GM23338 (cell line): ENCODE results near the gene AGBL4. TPM values are rescaled to one million over a fixed set of nuclear protein-coding genes. Genes with fewer than 3 reads are reported as not detected.

ENCODE experiments used
- ATAC-seq: fragments of 200-7000 bp; cut with Tn5 transposase; 3 replicates; pipeline ENCODE4 v1.9.1; 2020
- DNase-seq: peaks from one replicate; pipeline ENCODE4 v3.0.0-alpha.2; 2015; ENCODE audit warnings: low spot score
- H2AFZ ChIP-seq: fragments of 200-600 bp; sonication (generic); 2 replicates; pipeline ENCODE4 v1.8.0; 2016; ENCODE audit warnings: antibody characterized with exemption, mild to moderate bottlenecking, moderate library complexity
- H3F3A ChIP-seq: fragments of 200-600 bp; sonication (generic); replicated peaks from 2 replicates; pipeline ENCODE4 v1.8.0; 2017; ENCODE audit warnings: antibody characterized with exemption, mixed run types, low read depth
- H3K27ac ChIP-seq: fragments of 200-600 bp; sonication (generic); 2 replicates; pipeline ENCODE4 v1.6.1; 2016; ENCODE audit warnings: low read depth
- H3K27me3 ChIP-seq: fragments of 200-600 bp; sonication (generic); 2 replicates; pipeline ENCODE4 v1.8.0; 2016; ENCODE audit warnings: mild to moderate bottlenecking, mixed run types, moderate library complexity; ENCODE audit not compliant: insufficient read depth
- H3K36me3 ChIP-seq: fragments of 200-600 bp; sonication (generic); 2 replicates; pipeline ENCODE4 v1.8.0; 2016; ENCODE audit warnings: mild to moderate bottlenecking; ENCODE audit not compliant: insufficient read depth
- H3K4me1 ChIP-seq: fragments of 200-600 bp; sonication (generic); 2 replicates; pipeline ENCODE4 v1.8.0; 2016; ENCODE audit warnings: mild to moderate bottlenecking, moderate library complexity; ENCODE audit not compliant: insufficient read depth
- H3K4me2 ChIP-seq: fragments of 200-600 bp; sonication (generic); 2 replicates; pipeline ENCODE4 v1.7.1; 2017; ENCODE audit warnings: mixed run types
- H3K4me3 ChIP-seq: fragments of 200-600 bp; sonication (generic); 2 replicates; pipeline ENCODE4 v1.6.1; 2016; ENCODE audit warnings: mixed run types
- H3K79me2 ChIP-seq: fragments of 200-600 bp; sonication (generic); replicated peaks from 2 replicates; pipeline ENCODE4 v1.8.0; 2017; ENCODE audit warnings: mild to moderate bottlenecking; ENCODE audit not compliant: insufficient read depth
- H3K9me2 ChIP-seq: fragments of 200-600 bp; sonication (generic); 2 replicates; pipeline ENCODE4 v1.8.0; 2017; ENCODE audit not compliant: insufficient read depth
- H4K20me1 ChIP-seq: fragments of 200-600 bp; sonication (generic); replicated peaks from 2 replicates; pipeline ENCODE4 v1.8.0; 2017; ENCODE audit warnings: mild to moderate bottlenecking; ENCODE audit not compliant: insufficient read depth
- H3K27ac Mint-ChIP-seq: 2 replicates; pipeline ENCODE4 v1.8.0; 2020; ENCODE audit warnings: inconsistent platforms, mild to moderate bottlenecking, moderate library complexity, mixed read lengths
- H3K27me3 Mint-ChIP-seq: 3 replicates; pipeline ENCODE4 v1.8.0; 2022; ENCODE audit warnings: low read depth, mild to moderate bottlenecking, moderate library complexity, mixed read lengths, inconsistent platforms; ENCODE audit not compliant: insufficient read depth, poor library complexity
- H3K36me3 Mint-ChIP-seq: 3 replicates; pipeline ENCODE4 v1.8.0; 2021; ENCODE audit warnings: low read depth, mild to moderate bottlenecking, inconsistent platforms, moderate library complexity, mixed read lengths
- H3K4me1 Mint-ChIP-seq: 3 replicates; pipeline ENCODE4 v1.8.0; 2020; ENCODE audit warnings: mild to moderate bottlenecking, inconsistent platforms, mixed read lengths
- H3K4me3 Mint-ChIP-seq: 3 replicates; pipeline ENCODE4 v1.8.0; 2021; ENCODE audit warnings: moderate library complexity, mild to moderate bottlenecking, inconsistent platforms, mixed read lengths
- H3K9me3 Mint-ChIP-seq: 3 replicates; pipeline ENCODE4 v1.8.0; 2020; ENCODE audit warnings: moderate library complexity, mild to moderate bottlenecking, inconsistent platforms, mixed read lengths
- CREB1 ChIP-seq: fragments of 250-450 bp; sonication (Bioruptor Pico); IDR thresholded peaks from 2 replicates; pipeline ENCODE4 v1.5.0; 2020; ENCODE audit warnings: low read depth, mild to moderate bottlenecking, moderate library complexity
- EZH2 ChIP-seq: fragments of 200-600 bp; sonication (generic); IDR thresholded peaks from one replicate; pipeline ENCODE4 v1.8.0; 2017; ENCODE audit warnings: antibody characterized with exemption, mild to moderate bottlenecking, low read depth; ENCODE audit not compliant: unreplicated experiment
- EZH2phosphoT487 ChIP-seq: fragments of 200-600 bp; sonication (generic); IDR thresholded peaks from one replicate; pipeline ENCODE4 v1.8.1; 2018; ENCODE audit warnings: antibody characterized with exemption; ENCODE audit not compliant: unreplicated experiment
- JUNB ChIP-seq: IDR thresholded peaks from one replicate; pipeline ENCODE4 v1.6.1; 2016; ENCODE audit warnings: antibody characterized with exemption; ENCODE audit not compliant: unreplicated experiment
- NANOG ChIP-seq: IDR thresholded peaks from 2 replicates; pipeline ENCODE4 v1.6.1; 2016; ENCODE audit warnings: antibody characterized with exemption, borderline replicate concordance
- POLR2AphosphoS5 ChIP-seq: IDR thresholded peaks from 2 replicates; pipeline ENCODE4 v1.6.1; 2016; ENCODE audit warnings: antibody characterized with exemption, low read depth
- STAT1 ChIP-seq: IDR thresholded peaks from one replicate; pipeline ENCODE4 v1.6.1; 2016; ENCODE audit warnings: antibody characterized with exemption; ENCODE audit not compliant: unreplicated experiment
- ZNF114 ChIP-seq: fragments of 250-450 bp; sonication (Bioruptor Pico); IDR thresholded peaks from 2 replicates; pipeline ENCODE4 v1.5.0; 2020; ENCODE audit warnings: mild to moderate bottlenecking, moderate library complexity
- ZNF331 ChIP-seq: fragments of 250-450 bp; sonication (Bioruptor Pico); IDR thresholded peaks from 2 replicates; pipeline ENCODE4 v1.5.0; 2020; ENCODE audit warnings: low read depth, mild to moderate bottlenecking, moderate library complexity
- polyA plus RNA-seq: library from polyadenylated mRNA; unstranded; fragments of >200 nt; fragmentation: Nextera tagmentation; extraction: Ambion mirVana; gene quantifications from 2 replicates; pipeline ENCODE4 v1.2.1, GENCODE V29; 2016
- total RNA-seq: library from RNA; depleted of rRNA; stranded (reverse); fragments of >200 nt; shearing (Covaris generic); gene quantifications from 2 replicates; pipeline ENCODE4 v1.2.3, GENCODE V29; 2014
- TF ChIP-seq, protein P1 (sequence below), 2 experiments: fragments of 200-600 bp in 1 of 2; sonication (generic) in 1 of 2; conservative IDR thresholded peaks; 2 replicates each; pipeline versions ENCODE4 v1.5.1 to v1.6.1; 2016 to 2017; ENCODE audit warnings: antibody characterized with exemption in 2 of 2, low read depth in 2 of 2, mild to moderate bottlenecking in 2 of 2, moderate library complexity in 1 of 2
- TF ChIP-seq, protein P2 (sequence below): IDR thresholded peaks from 2 replicates; pipeline ENCODE4 v1.6.1; 2016; ENCODE audit warnings: antibody characterized with exemption
- TF ChIP-seq, protein P3 (sequence below): IDR thresholded peaks from one replicate; pipeline ENCODE4 v1.6.1; 2018; ENCODE audit warnings: antibody characterized with exemption; ENCODE audit not compliant: unreplicated experiment
- TF ChIP-seq, protein P4 (sequence below): fragments of 250-450 bp; sonication (Bioruptor Pico); IDR thresholded peaks from 2 replicates; pipeline ENCODE4 v1.5.0; 2020; ENCODE audit warnings: mild to moderate bottlenecking, moderate library complexity

AGBL4 gene
- total and polyA plus RNA-seq, 2 experiments from 2014 or later: 0.91 to 1.5 TPM

DNA sequence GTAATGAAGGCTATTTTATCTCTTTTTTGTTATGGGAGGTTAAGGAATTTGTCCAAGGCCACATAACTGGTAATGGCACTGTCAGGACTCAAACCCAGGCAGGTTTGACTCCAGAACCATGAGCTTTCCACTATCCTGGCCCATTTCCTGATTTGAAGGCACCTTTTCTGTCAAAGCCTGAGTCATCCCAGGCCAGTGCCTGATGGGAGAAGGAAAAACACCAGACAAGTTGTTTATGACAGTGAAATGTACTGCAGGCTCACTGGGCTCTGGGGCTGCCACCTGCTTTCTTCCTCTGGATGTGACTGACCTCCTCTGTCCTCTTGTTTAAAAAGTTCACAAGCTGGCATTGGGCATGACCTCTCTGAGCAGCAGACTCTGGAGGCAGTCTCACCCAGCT is 1479.9 kb downstream of the AGBL4 start:
- no peaks in the 10 kb centered on the region for H3K4me1 Mint-ChIP-seq
- Histone ChIP-seq H3K9me2 (no peaks in the 10 kb centered on the region), H3K27me3 (no peaks in the 10 kb centered on the region), H3K4me1 (no peaks in the 10 kb centered on the region; the same call in 1 of the 2 replicates), H3K27ac (no peak overlapping the region), H3K36me3 (no peaks in the 10 kb centered on the region), H3K4me3 (no peak overlapping the region), H3F3A (no peaks in the 10 kb centered on the region), H2AFZ (no peak overlapping the region), H3K4me2 (no peak overlapping the region), H4K20me1 (no peaks in the 10 kb centered on the region), H3K79me2 (no peaks in the 10 kb centered on the region)
- H3K4me3 Mint-ChIP-seq: no peak overlapping the region
- no peaks in the 10 kb centered on the region; the same call in 2 of the 3 replicates for H3K9me3 Mint-ChIP-seq
- TF ChIP-seq, protein P1, sequence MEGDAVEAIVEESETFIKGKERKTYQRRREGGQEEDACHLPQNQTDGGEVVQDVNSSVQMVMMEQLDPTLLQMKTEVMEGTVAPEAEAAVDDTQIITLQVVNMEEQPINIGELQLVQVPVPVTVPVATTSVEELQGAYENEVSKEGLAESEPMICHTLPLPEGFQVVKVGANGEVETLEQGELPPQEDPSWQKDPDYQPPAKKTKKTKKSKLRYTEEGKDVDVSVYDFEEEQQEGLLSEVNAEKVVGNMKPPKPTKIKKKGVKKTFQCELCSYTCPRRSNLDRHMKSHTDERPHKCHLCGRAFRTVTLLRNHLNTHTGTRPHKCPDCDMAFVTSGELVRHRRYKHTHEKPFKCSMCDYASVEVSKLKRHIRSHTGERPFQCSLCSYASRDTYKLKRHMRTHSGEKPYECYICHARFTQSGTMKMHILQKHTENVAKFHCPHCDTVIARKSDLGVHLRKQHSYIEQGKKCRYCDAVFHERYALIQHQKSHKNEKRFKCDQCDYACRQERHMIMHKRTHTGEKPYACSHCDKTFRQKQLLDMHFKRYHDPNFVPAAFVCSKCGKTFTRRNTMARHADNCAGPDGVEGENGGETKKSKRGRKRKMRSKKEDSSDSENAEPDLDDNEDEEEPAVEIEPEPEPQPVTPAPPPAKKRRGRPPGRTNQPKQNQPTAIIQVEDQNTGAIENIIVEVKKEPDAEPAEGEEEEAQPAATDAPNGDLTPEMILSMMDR (conservative IDR thresholded peaks at IDR 0.05; ENCODE audit: low read depth in 2 of 2): no peak
- TF ChIP-seq JUNB (no peak), POLR2AphosphoS5 (no peak), NANOG (no peak), ZNF114 (CRISPR knock-in tag) (no peak), EZH2 (no peak), STAT1 (no peak), ZNF331 (CRISPR knock-in tag) (no peak), EZH2phosphoT487 (no peak), CREB1 (no peak)
- TF ChIP-seq, protein P2, sequence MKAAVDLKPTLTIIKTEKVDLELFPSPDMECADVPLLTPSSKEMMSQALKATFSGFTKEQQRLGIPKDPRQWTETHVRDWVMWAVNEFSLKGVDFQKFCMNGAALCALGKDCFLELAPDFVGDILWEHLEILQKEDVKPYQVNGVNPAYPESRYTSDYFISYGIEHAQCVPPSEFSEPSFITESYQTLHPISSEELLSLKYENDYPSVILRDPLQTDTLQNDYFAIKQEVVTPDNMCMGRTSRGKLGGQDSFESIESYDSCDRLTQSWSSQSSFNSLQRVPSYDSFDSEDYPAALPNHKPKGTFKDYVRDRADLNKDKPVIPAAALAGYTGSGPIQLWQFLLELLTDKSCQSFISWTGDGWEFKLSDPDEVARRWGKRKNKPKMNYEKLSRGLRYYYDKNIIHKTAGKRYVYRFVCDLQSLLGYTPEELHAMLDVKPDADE: no peak
- TF ChIP-seq, protein P3, sequence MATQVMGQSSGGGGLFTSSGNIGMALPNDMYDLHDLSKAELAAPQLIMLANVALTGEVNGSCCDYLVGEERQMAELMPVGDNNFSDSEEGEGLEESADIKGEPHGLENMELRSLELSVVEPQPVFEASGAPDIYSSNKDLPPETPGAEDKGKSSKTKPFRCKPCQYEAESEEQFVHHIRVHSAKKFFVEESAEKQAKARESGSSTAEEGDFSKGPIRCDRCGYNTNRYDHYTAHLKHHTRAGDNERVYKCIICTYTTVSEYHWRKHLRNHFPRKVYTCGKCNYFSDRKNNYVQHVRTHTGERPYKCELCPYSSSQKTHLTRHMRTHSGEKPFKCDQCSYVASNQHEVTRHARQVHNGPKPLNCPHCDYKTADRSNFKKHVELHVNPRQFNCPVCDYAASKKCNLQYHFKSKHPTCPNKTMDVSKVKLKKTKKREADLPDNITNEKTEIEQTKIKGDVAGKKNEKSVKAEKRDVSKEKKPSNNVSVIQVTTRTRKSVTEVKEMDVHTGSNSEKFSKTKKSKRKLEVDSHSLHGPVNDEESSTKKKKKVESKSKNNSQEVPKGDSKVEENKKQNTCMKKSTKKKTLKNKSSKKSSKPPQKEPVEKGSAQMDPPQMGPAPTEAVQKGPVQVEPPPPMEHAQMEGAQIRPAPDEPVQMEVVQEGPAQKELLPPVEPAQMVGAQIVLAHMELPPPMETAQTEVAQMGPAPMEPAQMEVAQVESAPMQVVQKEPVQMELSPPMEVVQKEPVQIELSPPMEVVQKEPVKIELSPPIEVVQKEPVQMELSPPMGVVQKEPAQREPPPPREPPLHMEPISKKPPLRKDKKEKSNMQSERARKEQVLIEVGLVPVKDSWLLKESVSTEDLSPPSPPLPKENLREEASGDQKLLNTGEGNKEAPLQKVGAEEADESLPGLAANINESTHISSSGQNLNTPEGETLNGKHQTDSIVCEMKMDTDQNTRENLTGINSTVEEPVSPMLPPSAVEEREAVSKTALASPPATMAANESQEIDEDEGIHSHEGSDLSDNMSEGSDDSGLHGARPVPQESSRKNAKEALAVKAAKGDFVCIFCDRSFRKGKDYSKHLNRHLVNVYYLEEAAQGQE: no peak
- TF ChIP-seq, protein P4, sequence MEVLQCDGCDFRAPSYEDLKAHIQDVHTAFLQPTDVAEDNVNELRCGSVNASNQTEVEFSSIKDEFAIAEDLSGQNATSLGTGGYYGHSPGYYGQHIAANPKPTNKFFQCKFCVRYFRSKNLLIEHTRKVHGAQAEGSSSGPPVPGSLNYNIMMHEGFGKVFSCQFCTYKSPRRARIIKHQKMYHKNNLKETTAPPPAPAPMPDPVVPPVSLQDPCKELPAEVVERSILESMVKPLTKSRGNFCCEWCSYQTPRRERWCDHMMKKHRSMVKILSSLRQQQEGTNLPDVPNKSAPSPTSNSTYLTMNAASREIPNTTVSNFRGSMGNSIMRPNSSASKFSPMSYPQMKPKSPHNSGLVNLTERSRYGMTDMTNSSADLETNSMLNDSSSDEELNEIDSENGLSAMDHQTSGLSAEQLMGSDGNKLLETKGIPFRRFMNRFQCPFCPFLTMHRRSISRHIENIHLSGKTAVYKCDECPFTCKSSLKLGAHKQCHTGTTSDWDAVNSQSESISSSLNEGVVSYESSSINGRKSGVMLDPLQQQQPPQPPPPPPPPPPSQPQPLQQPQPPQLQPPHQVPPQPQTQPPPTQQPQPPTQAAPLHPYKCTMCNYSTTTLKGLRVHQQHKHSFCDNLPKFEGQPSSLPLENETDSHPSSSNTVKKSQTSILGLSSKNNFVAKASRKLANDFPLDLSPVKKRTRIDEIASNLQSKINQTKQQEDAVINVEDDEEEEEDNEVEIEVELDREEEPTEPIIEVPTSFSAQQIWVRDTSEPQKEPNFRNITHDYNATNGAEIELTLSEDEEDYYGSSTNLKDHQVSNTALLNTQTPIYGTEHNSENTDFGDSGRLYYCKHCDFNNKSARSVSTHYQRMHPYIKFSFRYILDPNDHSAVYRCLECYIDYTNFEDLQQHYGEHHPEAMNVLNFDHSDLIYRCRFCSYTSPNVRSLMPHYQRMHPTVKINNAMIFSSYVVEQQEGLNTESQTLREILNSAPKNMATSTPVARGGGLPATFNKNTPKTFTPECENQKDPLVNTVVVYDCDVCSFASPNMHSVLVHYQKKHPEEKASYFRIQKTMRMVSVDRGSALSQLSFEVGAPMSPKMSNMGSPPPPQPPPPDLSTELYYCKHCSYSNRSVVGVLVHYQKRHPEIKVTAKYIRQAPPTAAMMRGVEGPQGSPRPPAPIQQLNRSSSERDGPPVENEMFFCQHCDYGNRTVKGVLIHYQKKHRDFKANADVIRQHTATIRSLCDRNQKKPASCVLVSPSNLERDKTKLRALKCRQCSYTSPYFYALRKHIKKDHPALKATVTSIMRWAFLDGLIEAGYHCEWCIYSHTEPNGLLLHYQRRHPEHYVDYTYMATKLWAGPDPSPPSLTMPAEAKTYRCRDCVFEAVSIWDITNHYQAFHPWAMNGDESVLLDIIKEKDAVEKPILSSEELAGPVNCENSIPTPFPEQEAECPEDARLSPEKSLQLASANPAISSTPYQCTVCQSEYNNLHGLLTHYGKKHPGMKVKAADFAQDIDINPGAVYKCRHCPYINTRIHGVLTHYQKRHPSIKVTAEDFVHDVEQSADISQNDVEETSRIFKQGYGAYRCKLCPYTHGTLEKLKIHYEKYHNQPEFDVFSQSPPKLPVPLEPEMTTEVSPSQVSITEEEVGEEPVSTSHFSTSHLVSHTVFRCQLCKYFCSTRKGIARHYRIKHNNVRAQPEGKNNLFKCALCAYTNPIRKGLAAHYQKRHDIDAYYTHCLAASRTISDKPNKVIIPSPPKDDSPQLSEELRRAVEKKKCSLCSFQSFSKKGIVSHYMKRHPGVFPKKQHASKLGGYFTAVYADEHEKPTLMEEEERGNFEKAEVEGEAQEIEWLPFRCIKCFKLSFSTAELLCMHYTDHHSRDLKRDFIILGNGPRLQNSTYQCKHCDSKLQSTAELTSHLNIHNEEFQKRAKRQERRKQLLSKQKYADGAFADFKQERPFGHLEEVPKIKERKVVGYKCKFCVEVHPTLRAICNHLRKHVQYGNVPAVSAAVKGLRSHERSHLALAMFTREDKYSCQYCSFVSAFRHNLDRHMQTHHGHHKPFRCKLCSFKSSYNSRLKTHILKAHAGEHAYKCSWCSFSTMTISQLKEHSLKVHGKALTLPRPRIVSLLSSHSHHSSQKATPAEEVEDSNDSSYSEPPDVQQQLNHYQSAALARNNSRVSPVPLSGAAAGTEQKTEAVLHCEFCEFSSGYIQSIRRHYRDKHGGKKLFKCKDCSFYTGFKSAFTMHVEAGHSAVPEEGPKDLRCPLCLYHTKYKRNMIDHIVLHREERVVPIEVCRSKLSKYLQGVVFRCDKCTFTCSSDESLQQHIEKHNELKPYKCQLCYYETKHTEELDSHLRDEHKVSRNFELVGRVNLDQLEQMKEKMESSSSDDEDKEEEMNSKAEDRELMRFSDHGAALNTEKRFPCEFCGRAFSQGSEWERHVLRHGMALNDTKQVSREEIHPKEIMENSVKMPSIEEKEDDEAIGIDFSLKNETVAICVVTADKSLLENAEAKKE (CRISPR knock-in tag): no peak
- H3K27me3 Mint-ChIP-seq: peaks cover 4% of the 10 kb centered on the region
- no peaks in the 10 kb centered on the region for H3K36me3 Mint-ChIP-seq
- ATAC-seq: no peak
- DNase-seq: no peak
- no peak overlapping the region for H3K27ac Mint-ChIP-seq
